Uterus (tissue), 2 donors: Measurements from ENCODE around the gene PCDHA10.

Experiments used
- CTCF ChIP-seq, 4 experiments: fragments of 200-600 bp in 2 of 4; fragments of 450-650 bp in 2 of 4; sonication (generic) in 2 of 4; IDR thresholded peaks; one replicate each; pipeline ENCODE4 v1.5.1; 2016 to 2019; ENCODE audit warnings: antibody characterized with exemption in 4 of 4, mild to moderate bottlenecking in 2 of 4, moderate library complexity in 1 of 4
- POLR2A ChIP-seq, 2 donors: fragments of 450-650 bp; IDR thresholded peaks; one replicate each; pipeline ENCODE4 v1.6.1; 2016; ENCODE audit warnings: antibody characterized with exemption in 2 of 2, mild to moderate bottlenecking in 1 of 2, moderate library complexity in 1 of 2

- TF ChIP-seq CTCF (IDR thresholded peaks at IDR 0.05): no peak
- TF ChIP-seq POLR2A (IDR thresholded peaks at IDR 0.05): no peak
Observed at GRCh38 chr5:140857987-140858240, 2.2 kb downstream of the PCDHA10 start.
